Measurements from ENCODE around the gene CHAF1A.

CHAF1A gene

DNA sequence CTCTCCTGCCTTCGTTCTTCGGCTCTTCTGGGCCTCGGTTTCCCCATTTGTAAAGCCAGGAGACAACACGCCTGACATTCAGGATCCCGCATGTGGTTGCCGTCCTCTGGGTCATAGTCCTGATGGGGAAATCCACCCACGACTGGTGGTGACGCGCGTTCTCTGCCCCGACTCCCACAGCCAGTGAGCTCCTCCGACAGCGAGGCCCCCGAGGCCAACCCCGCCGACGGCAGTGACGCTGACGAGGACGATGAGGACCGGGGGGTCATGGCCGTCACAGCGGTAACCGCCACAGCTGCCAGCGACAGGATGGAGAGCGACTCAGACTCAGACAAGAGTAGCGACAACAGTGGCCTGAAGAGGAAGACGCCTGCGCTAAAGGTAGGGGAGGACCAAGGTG is 86.1 kb downstream of the CHAF1A start:
- TF ChIP-seq, protein P1, sequence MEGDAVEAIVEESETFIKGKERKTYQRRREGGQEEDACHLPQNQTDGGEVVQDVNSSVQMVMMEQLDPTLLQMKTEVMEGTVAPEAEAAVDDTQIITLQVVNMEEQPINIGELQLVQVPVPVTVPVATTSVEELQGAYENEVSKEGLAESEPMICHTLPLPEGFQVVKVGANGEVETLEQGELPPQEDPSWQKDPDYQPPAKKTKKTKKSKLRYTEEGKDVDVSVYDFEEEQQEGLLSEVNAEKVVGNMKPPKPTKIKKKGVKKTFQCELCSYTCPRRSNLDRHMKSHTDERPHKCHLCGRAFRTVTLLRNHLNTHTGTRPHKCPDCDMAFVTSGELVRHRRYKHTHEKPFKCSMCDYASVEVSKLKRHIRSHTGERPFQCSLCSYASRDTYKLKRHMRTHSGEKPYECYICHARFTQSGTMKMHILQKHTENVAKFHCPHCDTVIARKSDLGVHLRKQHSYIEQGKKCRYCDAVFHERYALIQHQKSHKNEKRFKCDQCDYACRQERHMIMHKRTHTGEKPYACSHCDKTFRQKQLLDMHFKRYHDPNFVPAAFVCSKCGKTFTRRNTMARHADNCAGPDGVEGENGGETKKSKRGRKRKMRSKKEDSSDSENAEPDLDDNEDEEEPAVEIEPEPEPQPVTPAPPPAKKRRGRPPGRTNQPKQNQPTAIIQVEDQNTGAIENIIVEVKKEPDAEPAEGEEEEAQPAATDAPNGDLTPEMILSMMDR (IDR thresholded peaks at IDR 0.05; ENCODE audit: borderline replicate concordance, control extremely low read depth, extremely low read depth, insufficient read depth, missing control alignments): no peak
- in situ Hi-C loops (cut with MboI; ENCODE audit: low sequenced_read_pairs, unreplicated experiment): no loop called here
- DNase-seq (ENCODE audit: low spot score): no peak

DNA sequence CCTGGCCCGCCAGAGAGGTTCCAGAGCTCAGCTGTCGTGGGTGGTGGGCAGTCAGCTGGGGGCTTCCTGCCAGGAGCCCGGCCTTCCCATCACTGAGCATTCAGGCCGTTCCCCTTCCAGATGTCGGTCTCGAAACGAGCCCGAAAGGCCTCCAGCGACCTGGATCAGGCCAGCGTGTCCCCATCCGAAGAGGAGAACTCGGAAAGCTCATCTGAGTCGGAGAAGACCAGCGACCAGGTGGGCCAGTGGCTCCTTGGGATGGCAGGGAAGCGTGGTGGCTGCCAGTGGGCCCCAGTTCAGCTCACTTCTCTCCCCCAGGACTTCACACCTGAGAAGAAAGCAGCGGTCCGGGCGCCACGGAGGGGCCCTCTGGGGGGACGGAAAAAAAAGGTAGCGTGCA is 89.0 kb downstream of the CHAF1A start:
- in situ Hi-C loops (cut with MboI; ENCODE audit: low sequenced_read_pairs, unreplicated experiment): no loop called here
- DNase-seq (ENCODE audit: low spot score): no peak
- TF ChIP-seq, protein P1 (IDR thresholded peaks at IDR 0.05; ENCODE audit: borderline replicate concordance, control extremely low read depth, extremely low read depth, insufficient read depth, missing control alignments): no peak

DNA sequence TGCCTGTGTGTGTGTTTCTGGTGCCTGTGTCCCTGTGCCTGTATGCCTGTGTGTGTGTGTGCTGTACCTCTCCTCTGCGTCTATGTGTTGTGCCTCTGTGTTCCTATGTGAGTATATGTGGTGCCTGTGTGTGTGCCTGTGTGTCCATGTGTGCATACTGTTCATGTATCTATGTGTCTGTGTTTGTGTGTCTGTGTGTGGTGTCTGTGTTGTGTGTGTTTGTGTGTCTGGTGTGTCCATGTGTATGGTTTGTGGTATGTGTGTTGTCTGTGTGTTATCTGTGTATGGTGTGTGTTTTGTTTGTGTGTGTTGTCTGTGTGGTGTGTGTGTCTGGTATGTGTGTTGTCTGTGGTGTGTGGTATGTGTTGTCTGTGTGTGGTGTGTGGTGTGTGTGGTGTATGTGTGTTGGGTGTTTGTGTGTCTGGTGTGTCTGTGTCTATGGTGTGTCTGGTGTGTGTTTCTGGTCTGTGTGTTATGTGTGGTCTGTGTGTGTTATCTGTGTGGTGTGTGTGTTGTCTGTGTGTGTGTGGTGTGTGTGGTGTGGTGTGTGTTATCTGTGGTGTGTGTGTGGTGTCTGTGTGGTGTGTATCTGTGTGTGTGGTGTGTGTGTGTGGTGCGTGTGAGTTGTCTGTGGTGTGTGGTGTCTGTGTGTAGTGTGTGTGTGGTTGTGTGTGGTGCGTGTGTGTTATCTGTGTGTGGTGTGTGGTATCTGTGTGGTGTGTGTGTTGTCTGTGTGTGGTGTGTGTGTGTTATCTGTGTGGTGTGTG is 90.1 kb downstream of the CHAF1A start:
- in situ Hi-C loops (cut with MboI; ENCODE audit: low sequenced_read_pairs, unreplicated experiment): no loop called here
- TF ChIP-seq, protein P1 (IDR thresholded peaks at IDR 0.05; ENCODE audit: borderline replicate concordance, control extremely low read depth, extremely low read depth, insufficient read depth, missing control alignments): no peak
- no peak for DNase-seq (ENCODE audit: low spot score)
